T-helper 1 cell (primary cell): ENCODE results near the gene RYK.
"Not testable (repeated sequence)": the region's sequence is repeated elsewhere in the genome, so short reads cannot be mapped to it uniquely, and the experiment has no call there.

ENCODE experiments used
- DNase-seq, 5 donors: peaks; one replicate each; pipeline ENCODE4 v3.0.0-alpha.2; 2012 to 2020

The RYK gene

DNA sequence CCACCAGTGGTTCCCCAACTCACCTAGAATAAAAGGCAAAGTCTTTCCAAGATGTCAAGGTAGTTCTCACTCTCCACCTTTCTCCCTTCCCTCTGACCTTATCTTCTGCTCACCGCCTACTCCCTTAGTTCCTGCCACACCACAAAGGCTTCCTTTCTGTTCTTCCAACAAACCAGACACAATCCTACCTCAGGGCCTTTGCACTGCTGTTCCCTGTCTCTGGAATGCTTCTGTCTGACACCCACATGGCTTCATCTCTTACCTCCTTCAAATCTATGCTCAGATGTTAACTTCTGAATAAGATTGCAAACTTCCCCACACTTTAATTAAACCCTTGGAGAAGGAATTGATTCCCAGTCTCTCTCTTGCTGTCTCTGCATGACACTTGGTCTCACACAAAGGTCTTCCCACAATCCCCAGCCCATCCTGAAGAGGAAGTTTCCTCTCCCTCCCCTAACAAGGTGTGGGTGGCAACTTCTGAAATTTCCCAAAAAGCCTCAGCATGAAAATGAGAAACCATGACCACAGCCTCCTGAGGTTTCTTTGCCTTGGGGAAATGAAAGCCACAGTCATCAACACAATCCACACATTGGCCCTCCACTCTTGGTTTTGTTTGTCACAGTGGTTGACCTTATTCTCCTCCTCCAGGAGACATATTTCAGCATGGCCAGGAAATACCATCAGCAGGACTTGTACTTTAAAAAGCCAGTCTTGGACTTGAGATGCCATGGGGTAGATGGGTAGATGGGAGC, 3.0 kb upstream of the RYK start:
- DNase-seq: no peak

DNA sequence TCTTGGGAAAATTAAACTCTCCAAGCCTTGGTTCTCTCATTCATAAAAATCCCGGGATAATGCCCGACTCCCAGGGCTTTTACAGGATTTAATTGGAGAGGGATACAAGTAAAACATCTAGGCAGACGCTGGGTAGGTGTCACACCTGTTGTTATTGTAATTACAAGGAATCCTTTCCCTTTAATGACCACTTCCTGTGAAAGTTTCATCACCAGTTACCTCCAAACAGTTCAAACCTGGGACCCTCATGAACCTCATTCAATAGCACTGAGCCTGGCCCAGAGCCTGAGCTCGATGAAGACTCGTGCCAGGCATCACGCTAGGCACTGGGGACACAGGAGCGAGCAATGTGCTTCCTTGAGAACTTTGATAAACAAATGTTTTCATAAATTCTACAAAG, 2.1 kb upstream of the RYK start:
- no peak for DNase-seq

DNA sequence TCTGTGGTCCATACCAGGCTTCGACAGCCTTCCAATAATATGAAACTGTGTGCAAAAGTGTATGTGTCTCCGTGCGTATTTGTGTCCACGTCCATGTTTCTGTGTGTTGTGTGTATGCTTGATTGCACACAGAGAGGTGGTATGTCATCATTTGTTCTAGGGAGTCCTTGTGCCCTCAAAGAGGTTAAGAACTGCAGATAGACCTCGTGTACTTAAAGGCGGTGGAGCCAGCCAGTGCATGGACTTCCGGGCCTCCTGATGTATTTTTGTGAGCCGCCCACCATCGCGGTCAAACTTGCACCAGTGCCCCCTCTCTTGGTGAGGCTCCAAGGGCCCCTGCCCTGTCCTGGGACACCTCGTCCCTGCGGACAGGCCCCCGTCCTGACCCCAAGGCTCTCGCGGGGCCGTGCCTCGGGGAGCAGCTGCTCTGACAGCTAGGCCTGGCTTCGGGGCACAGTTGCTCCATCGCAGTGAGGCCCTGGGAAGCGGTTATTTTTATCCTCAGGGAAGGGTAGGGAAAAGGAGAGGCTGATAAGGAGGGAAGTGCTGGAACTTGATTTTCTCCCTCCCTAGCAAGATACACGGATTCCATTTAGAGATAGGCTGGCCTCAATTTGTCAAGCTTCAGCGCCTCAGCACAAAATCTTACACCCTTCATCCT, 1.2 kb upstream of the RYK start:
- no peak for DNase-seq

DNA sequence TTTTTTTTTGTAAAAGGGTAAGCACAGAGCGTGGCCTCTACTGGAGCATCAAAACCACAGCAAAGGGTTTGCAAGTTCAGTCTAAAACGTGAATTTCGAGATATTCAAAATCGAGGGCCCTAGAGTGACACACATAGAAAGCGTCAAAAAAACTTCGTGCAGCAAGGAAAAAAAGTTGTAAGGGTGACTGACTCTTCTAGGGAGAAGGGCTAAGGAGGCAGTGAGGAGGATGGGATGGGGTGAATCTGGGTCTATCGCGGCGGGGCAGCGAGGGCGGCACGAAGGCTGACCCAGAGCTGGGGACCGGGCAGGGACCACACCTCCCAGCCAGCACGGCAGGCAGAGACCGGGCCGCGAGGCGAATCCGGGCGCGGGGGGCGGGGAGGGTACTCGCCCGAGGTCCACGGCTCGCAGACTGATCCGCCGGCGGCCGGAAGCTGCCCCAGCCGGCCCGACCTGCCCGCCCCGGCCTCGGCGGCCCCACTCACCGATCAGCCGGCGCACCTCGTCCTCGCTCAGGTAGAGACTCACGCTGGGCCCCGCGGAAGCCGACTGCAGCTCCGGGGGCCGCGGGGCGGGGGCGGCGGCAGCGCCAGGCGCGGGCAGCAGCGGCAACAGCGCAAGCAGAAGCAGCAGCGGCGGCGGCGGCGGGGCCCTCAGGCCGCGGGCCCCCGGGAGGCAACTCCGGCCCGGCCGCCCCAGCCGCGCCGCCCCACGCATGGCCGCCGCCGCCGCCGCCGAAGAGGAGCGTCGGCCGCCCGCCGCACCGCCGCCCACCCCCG, 533 bp downstream of the RYK start:
- DNase-seq: peak; percentile 19 to 40 (median 23)

DNA sequence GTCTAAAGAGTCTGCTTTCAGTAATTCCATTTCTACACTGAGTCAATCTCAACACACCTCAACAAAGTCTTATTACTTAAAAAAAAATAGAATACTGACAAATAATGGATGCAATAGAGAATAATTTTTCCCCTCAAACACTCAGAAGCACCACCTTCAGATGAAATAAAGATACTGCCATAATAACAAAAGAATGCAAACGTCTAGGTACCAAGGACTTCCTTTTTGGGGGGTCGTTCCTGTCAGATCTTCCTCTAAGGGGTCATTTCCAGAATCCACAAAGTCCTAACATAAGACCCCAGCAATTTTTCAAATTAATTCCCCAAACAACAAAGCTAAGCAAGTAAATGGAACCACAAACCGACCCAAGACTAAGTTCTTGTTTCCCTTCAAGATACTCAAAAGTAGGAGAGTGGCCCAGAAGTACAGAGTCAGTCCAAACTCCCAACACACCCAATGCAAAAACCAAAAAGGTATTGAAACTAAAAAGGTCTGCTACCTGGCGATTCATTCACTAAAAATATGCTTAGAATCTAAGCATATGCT, 1.3 kb downstream of the RYK start:
- no peak for DNase-seq

DNA sequence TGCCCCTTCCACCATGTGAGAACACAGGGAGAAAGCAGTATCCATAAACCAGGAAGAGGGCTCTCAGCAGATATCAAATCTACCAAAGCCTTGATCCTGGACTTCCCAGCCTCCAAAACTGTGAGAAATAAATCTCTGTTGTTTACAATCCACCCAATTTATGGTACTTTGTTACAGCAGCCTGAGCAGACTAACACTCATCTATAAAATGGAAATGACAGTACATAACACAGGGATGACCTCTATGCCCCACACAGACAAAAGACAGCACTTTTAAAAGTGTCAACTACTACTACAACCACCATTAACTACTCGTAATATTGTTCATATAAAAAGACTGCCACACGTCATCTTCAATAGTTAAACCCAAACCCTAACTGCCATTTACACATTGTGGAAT, 5.7 kb downstream of the RYK start:
- DNase-seq: no peak

DNA sequence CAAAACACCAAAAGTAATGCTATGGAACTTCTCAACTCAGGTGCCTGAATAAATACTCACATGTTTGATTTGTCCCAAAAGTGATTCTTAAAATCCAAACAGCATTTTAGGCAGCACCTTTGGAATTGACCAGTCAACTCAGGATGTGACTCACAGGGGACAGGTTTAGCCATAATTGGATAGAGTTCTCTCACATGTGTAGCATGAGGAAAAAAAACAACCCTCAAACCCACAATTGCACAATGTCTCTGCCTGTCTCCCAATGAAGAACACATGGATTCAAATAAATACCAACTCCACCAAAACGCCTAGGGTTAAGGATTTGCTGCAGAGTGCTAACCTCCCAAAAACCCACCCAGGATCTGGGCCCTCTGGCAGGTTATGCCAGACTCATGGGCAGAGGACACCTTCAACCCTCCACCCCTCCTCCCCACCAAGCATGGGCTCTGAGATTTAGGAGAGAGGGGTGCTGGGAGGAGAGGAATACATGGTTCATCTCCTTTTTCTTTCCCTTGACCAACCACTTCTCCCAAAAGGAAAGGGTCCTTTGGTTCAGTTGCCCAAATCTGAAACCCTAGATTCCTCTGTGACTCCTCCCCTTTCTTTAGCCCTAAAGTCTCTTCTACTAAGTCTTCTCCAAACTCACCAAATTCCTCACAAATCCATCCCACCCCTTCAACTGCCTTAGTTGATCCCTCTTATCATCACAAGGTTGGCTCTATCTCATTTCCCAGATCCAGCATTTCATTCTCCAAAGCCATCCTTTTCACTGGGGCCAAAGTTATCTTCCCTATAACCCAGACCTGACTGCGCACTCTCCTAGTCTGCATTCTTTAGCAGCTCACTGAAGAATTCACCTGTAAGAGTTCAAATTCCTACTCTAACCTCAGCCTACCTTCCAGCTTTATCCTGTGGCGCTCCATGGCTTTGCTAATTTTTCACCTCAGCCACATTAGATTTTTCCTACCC, 7.7 kb downstream of the RYK start:
- no peak for DNase-seq

DNA sequence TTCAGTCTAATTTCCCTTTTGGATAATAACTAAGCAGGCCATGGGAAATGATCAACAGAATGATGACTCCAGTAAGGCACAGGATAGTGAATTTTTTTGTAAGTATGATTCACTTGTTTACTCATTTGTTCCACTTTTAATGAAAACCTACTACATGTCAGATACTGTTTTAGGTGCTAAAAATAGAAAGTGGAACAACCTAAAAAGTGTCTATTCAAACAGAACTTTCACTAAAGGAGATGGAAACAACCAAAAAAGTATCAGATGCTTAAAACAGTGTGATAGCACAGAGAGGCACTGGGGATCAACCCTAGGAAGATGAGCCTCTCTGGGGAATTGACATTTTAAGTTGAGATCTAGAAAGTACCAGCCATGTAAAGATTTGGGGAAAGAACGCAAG, 11.1 kb downstream of the RYK start:
- DNase-seq: no peak

DNA sequence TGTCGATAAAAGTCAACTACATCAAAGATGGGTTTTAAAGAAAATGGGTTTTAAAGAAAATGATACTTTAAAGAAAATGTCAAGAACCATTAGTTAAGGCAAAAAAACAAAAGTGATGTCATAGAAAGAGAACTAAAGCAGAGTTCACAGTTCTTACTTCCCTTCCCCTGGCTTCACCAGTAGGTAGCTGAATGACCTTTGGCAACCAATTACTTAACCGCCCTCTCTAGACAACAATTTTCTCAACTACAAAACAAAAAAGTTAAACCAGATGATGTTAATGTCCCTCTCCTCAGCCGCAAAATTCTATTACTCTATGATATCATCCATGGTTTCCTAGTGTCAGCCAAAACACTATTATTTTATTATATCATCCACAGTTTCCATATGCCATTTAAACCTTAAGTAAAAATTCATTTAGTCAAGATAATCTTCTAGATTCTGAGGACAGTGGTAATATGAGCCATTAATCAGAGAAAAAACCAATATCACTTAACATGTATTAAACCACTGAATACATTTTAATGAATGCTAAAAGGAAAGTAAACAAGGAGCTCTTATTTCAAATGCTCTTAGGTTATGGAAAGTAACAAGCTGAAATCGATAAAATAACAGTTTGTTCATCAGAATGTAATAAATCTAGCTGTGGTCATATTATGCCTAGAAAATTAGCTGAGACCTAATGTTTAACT, 13.1 kb downstream of the RYK start:
- no peak for DNase-seq

DNA sequence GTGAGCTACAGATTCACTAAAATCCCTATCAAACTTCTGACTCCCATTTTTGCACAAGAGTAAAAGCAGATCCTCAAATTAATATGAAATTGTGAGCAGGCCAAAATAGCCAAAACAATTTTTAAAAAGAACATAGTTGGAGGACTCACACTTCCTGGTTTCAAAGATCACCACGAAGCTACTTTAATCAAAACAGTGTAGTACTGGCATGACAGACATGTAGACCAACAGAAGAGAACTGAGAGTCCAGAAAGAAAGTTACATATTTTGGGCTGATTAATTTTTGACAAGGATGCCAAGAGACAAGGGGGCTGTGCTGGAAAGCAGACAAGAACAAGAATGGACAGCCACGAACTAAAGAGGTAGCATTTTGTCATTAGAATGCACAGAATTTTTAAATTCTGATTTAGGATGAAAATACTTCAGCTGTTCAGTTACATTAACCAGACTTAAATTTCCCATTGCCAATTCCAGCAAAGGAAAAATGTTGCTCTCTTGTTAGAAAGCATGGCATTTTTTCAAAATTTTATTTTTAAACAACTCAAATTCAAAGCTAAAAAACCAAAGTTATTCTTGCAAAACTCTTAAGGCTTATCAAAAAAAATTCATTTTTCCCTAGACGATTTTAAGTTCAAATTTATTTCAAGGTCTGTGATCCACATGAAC, 14.0 kb downstream of the RYK start:
- DNase-seq: no peak

DNA sequence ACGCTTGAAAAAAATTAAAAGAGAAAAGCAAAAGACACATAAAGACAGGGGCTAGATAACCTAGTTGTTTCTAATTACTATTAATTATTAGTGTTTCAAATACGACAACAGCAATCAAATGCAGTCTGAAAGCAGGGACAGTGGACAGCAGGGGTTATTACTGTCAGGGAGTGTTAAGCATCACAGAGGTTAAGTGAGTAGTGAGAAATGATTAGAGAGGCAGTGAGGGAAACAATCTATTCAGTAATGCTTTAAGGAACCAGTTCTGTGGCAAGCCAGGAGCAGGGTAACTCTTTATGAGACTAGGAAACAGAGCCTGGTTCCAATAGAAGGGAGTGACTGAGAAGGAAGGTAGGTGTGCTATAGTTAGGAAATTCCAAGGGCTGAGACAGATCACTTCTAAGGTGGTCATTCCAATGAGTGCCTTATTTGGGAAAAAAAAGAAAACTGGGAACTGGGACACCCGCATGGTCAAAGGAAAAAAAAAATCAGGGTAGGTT, 15.0 kb downstream of the RYK start:
- no peak for DNase-seq

DNA sequence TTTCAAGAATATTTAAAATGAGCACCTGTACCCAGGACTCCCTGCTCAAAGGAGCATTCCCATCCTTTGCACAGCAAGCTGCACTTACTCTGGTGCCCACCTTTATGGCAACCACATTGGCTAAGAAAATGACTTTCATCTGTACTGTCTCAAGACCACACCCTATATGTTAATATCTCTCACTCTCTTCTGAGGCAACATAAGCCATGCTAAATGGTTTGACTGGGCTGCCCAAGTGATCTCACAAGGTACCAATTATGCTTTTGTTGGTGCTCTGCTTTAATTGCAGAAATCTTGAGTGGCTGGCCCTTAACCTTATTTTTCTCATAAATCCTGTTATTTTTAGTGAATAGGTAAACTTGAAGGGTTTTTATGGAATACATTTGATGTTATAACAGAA, 17.7 kb downstream of the RYK start:
- no peak for DNase-seq

DNA sequence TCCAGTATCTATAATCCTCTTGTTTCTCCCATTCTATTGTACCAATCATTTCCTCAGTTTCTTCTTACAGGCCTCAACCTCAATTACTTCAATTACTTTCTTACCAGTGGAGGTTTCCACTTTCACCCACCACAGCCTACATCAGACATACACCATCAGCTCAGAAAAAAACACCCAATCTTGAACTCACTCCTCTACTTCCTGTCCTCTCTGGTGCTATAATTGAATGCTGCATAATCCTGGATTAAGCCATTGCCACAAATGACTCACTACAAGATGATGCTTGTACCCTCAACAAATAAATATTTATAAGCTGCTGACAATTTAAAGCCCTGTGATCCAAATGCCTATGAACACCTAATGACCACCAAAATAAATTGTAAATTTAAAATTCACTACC, 18.5 kb downstream of the RYK start:
- DNase-seq: no peak

DNA sequence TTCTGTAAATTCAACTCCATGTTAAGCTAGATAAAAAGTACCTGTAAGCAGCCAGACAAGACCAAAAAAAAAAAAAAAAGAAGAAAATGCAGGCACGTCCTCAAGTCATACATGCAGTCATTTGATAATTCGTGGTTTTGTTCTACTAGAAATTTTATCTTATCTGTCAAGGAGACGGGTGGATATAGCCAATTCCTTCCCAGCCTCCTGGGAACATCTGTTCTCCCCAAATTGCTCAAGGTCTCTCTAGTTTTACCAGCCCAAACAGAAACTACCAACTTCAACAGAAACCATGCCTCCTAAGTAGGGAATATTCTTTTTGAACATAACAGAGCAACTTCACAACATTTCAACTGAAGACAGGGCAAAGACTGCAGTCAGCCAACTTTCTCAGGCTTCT, 19.5 kb downstream of the RYK start:
- no peak for DNase-seq

DNA sequence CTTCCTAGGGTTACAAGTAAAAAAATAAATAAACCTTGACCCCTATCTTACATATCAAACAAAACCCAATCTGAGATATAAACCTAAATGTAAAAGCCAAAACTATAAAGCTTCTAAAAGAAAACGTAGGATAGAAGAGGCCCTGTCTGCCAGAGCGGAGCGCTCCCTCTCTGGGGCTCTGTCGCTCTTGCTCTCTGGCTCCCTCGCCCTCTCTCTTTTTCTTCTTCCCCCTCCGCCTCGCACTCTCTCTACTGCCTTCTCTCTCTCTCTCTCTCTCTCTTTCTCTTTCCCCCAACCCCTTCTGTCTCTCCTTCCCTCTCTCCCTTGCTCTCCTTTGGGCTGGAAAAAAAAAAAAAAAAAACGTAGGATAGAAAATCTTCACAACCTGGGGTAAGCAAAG, 21.6 kb downstream of the RYK start:
- no peak for DNase-seq

DNA sequence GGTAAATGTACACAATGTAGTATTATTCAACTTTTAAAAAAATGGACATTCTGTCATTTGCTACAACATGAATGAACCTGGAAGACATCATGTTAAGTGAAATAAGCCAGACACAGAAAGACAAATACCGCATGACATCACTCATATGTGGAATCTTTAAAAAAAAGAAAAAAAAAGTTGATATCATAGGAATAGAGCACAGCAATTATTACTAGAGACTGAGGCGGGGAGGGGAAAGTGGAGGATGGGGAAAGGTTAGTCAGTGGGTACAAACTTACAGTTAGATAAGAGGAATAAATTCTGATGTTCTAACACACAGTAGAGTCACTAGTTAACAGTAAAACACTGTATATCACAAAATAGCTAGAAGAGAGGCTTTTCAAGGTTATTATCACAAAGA, 22.2 kb downstream of the RYK start:
- no peak for DNase-seq

DNA sequence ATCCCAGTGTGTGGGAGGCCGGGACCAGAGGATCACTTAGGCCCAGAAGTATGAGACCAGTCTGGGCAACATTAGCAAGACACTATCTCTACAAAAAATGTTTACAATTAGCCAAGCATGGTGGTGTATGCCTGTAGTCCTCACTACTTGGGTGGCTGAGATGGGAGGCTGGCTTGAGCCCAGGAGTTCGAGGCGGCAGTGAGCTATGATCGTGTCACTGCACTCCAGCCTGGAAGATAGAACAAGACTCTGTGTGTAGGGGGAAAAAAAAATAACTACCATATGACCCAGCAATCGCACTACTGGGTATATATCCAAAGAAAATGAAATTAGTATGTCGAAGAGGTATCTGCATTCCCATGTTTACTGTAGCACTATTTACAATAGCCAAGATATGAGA, 22.6 kb downstream of the RYK start:
- no peak for DNase-seq

DNA sequence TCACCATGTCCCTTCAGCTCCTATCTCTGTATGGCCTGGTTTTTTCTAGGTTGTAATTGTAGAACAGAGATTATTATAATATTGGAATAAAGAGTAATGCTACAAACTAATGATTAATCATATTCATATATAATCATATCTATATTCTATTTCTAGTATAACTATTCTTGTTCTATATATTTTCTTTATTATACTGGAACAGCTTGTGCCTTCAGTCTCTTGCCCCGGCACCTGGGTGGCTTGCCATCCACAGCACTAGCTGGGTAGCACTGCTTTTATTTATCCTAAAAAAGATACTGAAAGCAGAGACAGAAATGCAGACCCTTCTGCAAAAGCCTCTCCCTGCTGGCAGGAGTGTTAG, 25.9 kb downstream of the RYK start:
- DNase-seq: not testable (repeated sequence)

DNA sequence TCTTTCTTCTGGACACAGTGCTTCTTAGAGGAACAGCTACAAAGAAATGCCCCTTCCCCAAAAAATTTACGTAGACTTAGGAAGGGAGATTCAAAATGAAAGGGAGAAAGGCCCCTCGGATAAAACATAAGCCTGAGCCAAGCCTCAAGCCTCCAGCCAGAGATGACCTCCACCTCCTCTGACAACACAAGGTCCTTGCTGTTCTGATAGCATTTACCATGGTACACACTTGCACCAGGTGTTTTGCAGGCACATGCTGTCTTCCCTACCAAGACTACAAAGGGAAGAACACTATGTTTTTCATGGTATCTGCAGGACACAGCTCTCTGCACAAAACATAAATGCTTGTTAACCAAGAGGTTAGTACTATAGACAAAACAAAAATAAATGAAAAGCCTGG, 27.8 kb downstream of the RYK start:
- no peak for DNase-seq

DNA sequence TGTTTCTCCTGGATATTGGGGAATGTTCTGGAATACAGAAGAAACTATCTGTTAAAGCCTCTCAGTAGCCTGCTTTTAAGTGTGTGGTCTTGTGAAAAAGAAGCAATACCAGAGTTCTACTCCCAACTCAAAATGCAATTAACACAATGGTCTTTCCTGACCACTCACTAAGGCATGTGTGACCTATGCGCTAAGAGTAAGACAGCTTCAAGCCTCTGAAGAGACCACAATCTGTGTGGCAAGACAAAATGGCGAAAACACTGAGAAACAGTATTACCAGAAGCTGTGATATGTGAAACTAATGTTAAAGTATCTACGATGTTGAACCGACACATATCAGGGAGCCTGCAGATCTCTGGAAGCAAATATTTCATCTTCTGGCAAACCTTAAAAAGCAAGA, 33.8 kb downstream of the RYK start:
- DNase-seq: no peak

DNA sequence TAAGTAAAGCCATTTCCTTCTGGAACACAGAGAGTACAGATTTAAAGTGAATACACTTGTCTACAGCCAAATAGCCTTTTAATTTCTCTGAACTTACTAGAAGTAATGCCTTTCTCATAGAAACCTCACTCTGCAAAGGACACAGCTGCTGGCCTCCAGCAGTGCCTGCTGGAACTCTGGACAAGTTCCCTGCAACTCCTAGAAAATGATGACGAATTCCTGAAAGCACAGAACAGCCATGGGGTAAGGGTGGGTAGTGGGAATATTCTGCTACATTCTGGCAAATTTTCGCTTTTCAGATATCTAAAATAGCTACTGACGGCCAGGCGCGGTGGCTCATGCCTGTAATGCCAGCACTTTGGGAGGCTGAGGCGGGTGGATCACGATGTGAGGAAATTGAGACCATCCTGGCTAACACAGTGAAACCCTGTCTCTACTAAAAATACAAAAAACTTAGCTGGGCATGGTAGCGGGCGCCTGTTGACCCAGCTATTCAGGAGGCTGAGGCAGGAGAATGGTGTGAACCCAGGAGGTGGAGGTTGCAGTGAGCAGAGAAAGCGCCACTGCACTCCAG, 34.4 kb downstream of the RYK start:
- no peak for DNase-seq
